HUES6 (cell line): Measurements from ENCODE around the gene MAPK8IP3.
"Not testable (repeated sequence)": the region's sequence is repeated elsewhere in the genome, so short reads cannot be mapped to it uniquely, and the experiment has no call there.

Source experiments
- H3K27ac ChIP-seq: 2 replicates; pipeline ENCODE4 v1.7.0; 2013; ENCODE audit warnings: low read depth, mild to moderate bottlenecking, low read length, inconsistent platforms
- H3K27me3 ChIP-seq: 2 replicates; pipeline ENCODE4 v1.6.1; 2013; ENCODE audit warnings: low read length; ENCODE audit not compliant: control insufficient read depth, insufficient read depth
- H3K36me3 ChIP-seq: 2 replicates; pipeline ENCODE4 v1.6.1; 2013; ENCODE audit warnings: low read length; ENCODE audit not compliant: control insufficient read depth, insufficient read depth
- H3K4me1 ChIP-seq: 2 replicates; pipeline ENCODE4 v1.6.1; 2013; ENCODE audit warnings: low read length; ENCODE audit not compliant: control insufficient read depth, insufficient read depth
- H3K4me3 ChIP-seq: 2 replicates; pipeline ENCODE4 v1.5.1; 2013; ENCODE audit warnings: low read depth, low read length
- H3K9ac ChIP-seq: one replicate; pipeline ENCODE4 v1.6.1; 2013; ENCODE audit warnings: mild to moderate bottlenecking, low read length
- H3K9me3 ChIP-seq: 2 replicates; pipeline ENCODE4 v1.6.1; 2013; ENCODE audit warnings: low read depth, low read length; ENCODE audit not compliant: control insufficient read depth, insufficient read depth

Gene MAPK8IP3

DNA sequence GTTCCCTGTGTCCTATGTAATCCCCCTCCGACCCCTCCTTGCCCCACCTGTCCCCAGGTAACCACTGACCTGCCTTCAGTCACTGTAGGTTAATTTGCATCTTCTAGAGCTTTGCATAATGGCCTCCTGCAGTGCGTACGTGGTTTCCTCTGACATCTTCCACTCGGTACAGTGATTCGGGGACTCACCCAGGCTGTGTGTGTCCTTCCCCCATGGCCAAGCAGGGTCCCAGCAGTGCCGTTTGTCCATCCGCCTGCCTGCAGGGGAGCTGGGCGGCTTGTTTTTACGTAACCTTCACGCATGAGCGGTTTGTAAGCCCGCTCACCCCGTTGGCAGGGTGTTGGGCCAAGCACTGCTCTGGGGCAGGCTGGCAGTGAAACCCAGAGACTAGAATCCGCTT lies 7.9 kb downstream of the MAPK8IP3 start:
- Histone ChIP-seq H3K9ac (peak overlapping the region; percentile 8), H3K9me3 (no peaks in the 10 kb centered on the region), H3K4me3 (peak overlapping the region; percentile 11; the same call in 1 of the 2 replicates), H3K27ac (0 out of 2 replicates have a peak overlapping the region, but pooled peaks have one; percentile 20), H3K4me1 (peaks cover 16% of the 10 kb centered on the region), H3K36me3 (no peaks in the 10 kb centered on the region), H3K27me3 (no peaks in the 10 kb centered on the region)

DNA sequence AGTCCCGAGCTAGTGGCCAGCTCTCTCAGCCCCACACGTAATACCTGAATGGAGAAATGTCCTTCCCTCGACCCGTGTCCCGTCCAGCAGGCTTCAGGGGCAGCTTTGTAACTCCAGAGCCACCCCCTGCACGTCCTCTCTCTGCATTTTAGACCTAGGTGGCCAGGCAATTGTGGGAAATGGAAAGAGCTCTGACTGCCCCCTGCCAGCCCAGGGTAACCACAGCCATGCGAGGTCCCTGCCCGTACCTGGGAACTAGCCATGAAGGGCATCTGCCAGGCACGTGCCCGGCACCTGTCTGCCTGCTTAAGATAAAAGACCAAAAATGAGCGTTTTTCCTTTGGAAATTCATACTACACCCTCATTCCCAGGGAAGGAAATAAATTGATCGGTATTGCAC lies 9.2 kb downstream of the MAPK8IP3 start:
- Histone ChIP-seq H3K27ac (no peak overlapping the region), H3K4me3 (no peak overlapping the region), H3K36me3 (no peaks in the 10 kb centered on the region), H3K9me3 (no peaks in the 10 kb centered on the region), H3K4me1 (peaks cover 16% of the 10 kb centered on the region), H3K9ac (no peak overlapping the region), H3K27me3 (no peaks in the 10 kb centered on the region)

DNA sequence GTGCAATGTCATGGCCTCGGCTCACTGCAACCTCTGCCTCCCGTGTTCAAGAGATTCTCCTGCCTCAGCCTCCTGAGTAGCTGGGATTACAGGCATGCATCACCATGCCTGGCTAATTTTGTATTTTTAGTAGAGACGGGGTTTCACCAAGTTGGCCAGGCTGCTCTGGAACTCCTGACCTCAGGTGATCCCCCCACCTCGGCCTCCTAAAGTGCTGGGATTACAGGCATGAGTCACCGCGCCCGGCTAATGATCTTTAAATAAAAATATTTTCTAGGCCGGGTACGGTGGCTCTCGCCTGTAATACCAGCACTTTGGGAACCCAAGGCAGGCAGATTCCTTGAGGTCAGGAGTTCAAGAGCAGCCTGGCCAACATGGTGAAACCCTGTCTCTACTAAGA lies 12.2 kb downstream of the MAPK8IP3 start:
- not testable (repeated sequence) for H3K36me3 ChIP-seq, H3K27ac ChIP-seq, H3K27me3 ChIP-seq, H3K9ac ChIP-seq, H3K9me3 ChIP-seq, H3K4me3 ChIP-seq
- peaks cover 11% of the 10 kb centered on the region for H3K4me1 ChIP-seq

DNA sequence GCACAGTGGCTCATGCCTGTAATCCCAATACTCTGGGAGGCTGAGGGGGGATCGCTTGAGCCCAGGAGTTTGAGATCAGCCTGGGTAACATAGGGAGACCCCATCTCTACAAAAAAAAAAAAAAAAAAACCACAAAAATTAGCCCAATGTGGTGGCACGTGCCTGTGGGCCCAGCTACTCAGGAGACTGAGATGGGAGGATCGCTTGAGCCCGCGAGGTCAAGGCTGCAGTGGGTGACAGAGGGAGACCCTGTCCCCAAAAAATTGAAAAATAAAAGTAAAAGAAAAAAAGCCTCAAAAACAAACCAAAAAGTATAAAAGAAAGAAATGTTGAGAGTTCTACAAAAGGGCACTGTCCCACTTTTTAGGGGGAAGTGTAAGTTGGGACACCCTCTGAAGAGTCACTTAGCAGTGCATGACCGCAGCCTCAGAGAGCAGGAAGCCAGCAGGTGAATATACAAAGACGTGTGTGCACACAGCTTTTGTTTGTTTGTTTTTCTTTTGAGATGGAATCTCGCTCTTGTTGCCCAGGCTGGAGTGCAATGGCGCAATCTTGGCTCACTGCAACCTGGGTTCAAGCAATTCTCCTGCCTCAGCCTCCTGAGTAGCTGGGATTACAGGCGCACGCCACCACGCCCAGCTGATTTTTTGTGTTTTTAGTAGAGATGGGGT lies 13.7 kb downstream of the MAPK8IP3 start:
- H3K4me1 ChIP-seq, H3K27ac ChIP-seq, H3K36me3 ChIP-seq, H3K9me3 ChIP-seq, H3K27me3 ChIP-seq, H3K9ac ChIP-seq, H3K4me3 ChIP-seq: not testable (repeated sequence)

DNA sequence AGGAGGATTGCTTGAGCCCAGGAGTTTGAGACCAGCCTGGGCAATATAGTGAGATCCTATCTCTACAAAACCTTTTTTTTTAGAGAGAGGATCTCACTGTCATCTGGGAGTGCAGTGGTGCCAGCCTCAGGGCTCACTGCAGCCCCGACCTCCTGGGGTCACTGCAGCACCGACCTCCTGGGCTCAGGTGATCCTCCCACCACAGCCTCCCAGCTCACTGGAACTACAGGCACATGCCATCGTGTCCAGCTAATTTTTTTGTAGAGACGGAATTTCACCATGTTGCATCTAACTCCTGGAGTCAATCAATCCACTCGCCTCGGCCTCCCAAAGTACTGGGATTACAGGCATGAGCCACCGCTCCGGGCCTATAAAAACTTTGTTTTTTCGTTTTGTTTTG lies 15.4 kb downstream of the MAPK8IP3 start:
- H3K4me1 ChIP-seq: no peaks in the 10 kb centered on the region
- no peak overlapping the region for H3K4me3 ChIP-seq
- H3K27me3 ChIP-seq: no peaks in the 10 kb centered on the region
- H3K27ac ChIP-seq: no peak overlapping the region
- no peak overlapping the region for H3K9ac ChIP-seq
- no peaks in the 10 kb centered on the region for H3K9me3 ChIP-seq
- H3K36me3 ChIP-seq: peaks cover 4% of the 10 kb centered on the region

DNA sequence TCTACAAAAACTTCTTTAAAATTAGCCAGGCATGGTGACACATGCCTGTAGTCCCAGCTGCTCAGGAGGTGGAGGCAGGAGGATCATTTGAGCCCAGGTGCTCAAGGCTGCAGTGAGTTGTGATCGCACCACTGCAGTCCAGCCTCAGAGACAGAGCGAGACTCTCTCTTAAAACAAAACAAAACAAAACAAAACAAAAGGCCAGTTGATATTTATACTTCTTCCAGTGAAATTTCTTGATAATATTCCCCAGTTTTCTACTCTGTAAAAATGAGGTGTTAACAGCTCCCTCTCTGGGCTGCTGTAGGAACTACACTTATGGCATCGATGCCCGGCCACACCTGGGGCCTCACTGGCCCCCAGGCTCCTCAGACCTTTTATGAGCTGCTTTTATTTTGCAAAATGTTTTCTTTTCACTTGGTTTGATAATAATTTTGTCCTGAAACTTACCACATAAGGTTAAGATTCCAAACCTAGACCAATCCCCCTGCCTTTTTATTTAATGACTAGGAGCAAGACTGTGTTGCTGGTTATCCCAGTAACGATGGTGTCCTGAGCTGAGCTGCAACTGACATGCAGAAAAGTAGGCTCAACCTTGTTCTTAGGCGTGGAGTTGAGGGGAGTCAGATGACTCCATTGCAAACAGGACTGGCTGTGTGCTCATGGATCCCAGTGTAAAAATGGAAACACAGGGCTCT lies 17.6 kb downstream of the MAPK8IP3 start:
- no peak overlapping the region for H3K4me3 ChIP-seq
- no peaks in the 10 kb centered on the region for H3K9me3 ChIP-seq
- H3K27ac ChIP-seq: no peak overlapping the region
- H3K4me1 ChIP-seq: no peaks in the 10 kb centered on the region
- H3K36me3 ChIP-seq: peaks cover 14% of the 10 kb centered on the region
- no peak overlapping the region for H3K9ac ChIP-seq
- H3K27me3 ChIP-seq: no peaks in the 10 kb centered on the region

DNA sequence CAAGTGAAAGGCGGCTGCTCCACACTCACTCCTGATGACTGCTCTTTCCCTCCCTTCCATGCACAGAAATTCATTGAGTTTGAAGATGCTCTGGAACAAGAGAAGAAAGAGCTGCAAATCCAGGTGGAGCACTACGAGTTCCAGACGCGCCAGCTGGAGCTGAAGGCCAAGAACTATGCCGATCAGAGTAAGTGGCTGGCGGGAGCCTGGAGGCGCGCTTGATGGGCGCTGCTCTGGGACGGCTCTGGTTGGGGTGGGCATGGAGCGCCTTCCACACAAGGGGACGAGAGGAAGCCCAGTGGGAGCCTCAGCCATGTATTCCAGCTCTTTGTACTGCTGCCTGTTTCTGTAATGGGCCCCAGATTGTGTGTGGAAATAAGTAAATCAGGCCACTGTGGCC lies 18.5 kb downstream of the MAPK8IP3 start:
- Histone ChIP-seq H3K4me1 (no peaks in the 10 kb centered on the region), H3K9me3 (no peaks in the 10 kb centered on the region), H3K27ac (no peak overlapping the region), H3K9ac (no peak overlapping the region), H3K36me3 (peaks cover 21% of the 10 kb centered on the region), H3K27me3 (no peaks in the 10 kb centered on the region), H3K4me3 (no peak overlapping the region)

DNA sequence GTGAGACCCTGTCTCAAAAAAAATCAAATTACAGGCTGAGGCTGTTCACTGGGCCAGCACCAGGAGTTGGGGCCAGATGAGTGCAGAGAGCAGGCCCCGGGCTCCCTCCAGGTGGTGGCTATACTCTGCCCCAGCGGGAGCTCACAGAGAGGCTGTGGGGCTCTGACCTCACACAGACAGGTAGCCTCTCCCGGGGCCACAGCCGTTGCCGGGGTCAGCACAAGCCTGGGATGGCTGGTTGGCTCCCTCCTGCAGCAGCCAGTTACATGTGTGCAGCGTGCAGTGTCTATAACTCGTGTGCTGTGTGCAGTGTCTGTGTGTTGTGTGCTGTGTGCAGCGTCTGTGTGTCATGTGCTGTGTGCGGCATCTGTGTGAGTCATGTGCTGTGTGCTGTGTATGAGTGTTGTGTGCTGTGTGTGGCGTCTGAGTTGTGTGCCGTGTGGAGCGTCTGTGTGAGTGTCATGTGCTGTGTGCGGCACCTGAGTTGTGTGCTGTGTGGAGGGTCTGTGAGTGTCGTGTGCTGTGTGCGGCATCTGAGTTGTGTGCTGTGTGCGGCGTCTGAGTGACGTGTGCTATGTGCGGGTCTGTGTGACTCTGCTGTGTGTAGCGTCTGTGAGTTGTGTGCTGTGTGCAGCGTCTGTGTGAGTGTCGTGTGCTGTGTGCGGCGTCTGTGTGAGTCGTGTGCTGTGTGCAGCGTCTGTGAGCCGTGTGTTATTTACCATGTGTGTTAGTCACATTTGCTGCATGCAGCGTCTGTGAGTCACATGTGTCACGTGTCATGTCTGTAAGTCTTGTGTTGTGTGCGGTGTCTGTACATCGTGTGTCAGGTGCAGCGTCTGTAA lies 20.9 kb downstream of the MAPK8IP3 start:
- Histone ChIP-seq H3K36me3 (peaks cover 26% of the 10 kb centered on the region), H3K27ac (no peak overlapping the region), H3K4me1 (no peaks in the 10 kb centered on the region), H3K4me3 (no peak overlapping the region), H3K9ac (no peak overlapping the region), H3K27me3 (no peaks in the 10 kb centered on the region), H3K9me3 (no peaks in the 10 kb centered on the region)

DNA sequence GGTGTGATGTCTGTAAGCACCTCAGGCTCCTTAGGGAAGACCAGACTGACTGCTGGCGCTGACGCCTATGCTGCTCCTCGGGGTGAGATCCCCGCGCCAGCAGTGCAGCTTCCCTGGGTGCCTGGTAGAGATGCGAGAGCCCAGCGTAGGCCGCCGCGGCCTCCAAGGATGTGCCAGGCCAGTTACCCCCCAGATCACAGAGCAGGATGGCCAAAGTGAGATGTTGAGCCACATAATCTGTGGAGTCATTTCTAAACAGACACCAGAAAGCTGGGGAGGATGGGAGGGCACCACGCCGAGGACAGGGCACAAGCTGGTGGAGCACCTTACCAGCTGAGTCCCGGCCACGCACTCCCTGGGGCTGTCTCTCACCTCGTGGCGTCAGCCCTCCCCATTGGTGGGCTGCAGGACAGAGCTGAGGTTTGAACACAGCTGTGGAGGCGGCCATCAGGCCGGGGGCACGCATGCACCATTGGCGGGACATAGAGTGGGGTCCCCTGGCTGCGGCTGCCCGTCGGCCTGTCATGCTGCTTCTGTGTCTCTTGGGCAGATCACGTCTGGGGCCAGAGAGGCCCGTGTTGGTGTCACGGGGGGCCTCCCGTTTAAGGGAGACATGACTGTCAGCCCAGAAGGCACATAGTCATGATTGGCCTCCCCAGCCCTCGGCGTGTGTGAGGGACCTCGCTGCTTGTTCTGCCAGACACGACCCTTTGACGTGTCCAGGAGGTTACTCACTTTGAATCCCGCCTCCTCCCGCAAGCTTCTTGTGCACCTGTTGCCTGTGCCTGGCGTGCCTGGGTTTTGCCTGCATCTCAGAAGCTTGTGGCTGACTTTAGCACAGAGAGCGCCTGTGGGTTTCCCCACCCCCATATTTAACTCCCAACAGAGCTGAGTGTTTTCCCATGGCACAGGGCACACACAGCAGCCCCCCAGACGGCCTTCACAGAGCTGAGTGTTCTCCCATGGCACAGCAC lies 21.9 kb downstream of the MAPK8IP3 start:
- no peak overlapping the region for H3K4me3 ChIP-seq
- no peaks in the 10 kb centered on the region for H3K9me3 ChIP-seq
- H3K4me1 ChIP-seq: no peaks in the 10 kb centered on the region
- no peak overlapping the region for H3K27ac ChIP-seq
- no peaks in the 10 kb centered on the region for H3K27me3 ChIP-seq
- H3K9ac ChIP-seq: no peak overlapping the region
- peaks cover 32% of the 10 kb centered on the region for H3K36me3 ChIP-seq

DNA sequence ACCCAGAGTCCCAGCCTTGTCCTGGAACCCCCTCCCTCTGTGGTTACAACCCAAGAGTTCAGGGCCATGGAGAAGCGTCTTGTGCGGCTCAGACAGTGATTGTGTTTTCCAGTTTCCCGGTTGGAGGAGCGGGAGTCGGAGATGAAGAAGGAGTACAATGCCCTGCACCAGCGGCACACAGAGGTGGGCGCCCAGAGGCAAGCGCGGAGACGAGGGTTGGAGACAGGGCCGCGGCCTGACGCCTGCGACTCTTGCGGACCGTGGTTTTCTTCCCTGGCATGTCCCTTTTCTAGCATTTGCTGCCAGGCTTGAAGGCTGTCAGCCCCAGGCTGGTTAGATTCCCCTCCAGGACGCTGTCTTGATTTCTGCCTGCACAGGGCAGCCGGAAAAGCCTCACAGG lies 23.0 kb downstream of the MAPK8IP3 start:
- no peak overlapping the region for H3K27ac ChIP-seq

More for the DNA sequence above, 23.0 kb downstream of the MAPK8IP3 start:
- Histone ChIP-seq H3K4me1 (no peaks in the 10 kb centered on the region), H3K27me3 (no peaks in the 10 kb centered on the region), H3K9ac (no peak overlapping the region), H3K4me3 (no peak overlapping the region), H3K9me3 (no peaks in the 10 kb centered on the region), H3K36me3 (peaks cover 42% of the 10 kb centered on the region)
